HG03432 (cell line): ENCODE results near the gene DNAJC17.

Source experiments
- ATAC-seq: cut with Tn5 transposase; IDR thresholded peaks from one replicate; pipeline ENCODE4 v1.9.1; 2021; ENCODE audit warnings: mild to moderate bottlenecking, moderate library complexity; ENCODE audit not compliant: unreplicated experiment

Gene DNAJC17

DNA sequence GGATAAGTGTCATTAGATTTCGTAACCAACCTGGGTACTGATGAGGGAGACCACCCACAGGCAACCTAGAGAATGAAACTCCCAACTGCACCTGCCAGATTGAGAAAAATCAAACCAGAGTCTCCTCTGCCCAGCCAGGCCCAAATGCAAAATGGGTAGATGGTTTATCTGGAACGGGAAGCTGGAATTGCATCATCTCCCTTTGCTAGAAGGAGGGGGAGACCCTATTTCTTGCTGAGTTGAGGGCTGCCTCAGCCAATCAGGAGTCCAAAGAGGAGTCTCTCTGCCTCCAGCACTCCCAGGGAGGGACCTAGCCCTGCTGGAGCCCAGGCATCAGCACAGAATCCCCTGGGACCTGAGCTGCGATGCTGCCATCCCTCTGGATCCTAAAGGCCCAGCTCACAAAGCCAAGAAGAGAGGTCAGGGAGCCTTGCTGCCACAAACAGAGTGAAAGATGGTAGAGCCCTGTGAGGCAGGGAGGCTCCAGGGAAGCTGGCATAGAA lies 60.3 kb downstream of the DNAJC17 start:
- ATAC-seq: no peak

DNA sequence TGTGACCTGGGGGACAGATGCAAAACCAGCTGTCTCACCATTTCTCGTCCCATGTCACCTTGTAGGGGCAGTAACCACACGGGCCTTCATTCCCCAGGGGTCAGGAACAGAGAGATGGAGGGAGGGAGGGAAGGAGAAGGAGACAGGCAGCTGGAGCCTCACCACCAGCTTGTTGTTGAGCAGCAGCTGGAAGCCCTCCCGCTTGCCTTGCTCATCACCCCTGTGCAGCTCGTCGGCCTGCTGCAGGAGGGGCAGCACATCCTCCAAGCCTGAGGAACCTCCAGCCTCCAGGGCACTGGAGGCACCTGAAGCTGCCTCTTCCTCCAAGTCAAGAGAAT lies 62.5 kb downstream of the DNAJC17 start:
- no peak for ATAC-seq

DNA sequence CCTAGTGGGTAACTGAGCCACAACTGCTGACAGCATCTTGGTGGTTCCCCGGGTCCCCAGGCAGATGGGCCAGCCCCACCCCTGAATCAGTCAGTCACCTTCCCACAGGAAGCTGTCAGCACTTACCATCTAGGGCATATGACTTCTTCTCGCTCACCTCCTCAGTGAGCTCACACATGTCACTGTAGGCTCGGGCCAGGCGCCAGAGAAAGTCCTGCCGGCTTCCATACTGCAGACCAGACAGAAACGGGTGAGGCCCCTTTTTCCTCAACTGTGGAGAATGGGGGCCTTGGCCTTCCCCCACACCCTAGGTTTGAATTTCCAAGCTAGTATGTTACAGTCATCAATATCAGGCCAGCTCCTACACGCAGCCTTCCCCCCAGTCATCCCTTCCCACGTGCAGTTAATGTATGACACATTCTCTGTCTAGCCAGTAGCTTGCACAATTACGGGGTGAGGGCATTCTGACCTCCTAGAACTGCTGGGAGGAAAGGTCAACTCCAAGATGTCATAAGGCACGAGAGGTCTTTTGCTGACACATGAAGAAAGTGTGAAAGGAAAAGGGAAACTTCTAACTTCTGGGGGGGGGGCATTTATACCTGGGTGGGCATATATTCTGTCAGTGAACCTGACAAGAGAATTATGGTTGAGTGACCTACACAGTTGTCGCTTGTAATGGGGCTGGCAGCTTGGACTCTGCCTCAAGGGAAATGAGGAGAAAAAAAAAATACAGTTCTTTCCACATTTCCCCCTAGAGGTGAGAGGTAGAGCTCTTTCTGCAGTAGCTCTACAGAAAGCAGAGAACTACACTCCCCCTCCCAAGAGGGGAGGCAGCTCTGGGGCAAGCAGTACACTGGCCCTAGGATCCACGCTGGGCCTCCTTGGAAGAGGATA lies 63.1 kb downstream of the DNAJC17 start:
- ATAC-seq: no peak

DNA sequence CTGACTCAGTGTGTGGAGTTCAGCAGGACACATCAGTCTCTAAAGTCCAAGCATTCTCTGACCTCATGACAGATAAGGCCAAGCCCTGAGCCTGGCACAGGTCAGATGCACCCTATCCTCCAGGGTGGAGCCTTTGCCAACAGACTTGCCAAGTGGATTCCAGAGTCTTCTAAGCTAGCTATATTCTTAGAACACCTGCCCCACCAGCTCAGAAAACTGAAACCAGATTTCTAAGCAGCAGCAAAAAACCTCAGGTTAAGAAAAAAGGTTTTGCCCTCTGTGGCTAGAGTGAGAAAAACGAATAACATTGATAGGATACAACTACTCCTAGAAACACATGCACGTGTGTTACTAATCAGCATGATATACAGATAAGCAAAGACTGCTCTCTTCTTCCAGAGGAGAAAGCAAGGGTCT lies 63.8 kb downstream of the DNAJC17 start:
- ATAC-seq: no peak

DNA sequence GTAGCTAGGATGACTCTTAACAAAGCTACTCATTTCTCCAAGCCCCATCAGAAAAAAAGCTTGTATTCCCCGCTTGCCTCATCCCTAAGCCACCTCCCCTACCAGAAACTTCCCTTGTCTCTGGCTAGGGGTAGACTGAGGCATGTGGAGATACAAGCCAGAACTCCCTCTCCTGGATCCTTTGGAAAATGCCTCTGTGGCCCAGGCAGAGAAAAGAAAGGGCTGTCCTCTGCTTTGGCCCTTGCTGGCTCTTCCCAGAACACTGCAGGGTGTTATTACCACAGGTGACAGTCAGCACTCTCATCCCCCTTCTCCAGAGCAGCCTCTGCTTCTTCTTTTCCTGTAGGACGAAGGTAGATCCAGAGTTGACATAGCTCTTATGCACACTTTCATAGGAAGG lies 67.4 kb downstream of the DNAJC17 start:
- ATAC-seq: no peak

DNA sequence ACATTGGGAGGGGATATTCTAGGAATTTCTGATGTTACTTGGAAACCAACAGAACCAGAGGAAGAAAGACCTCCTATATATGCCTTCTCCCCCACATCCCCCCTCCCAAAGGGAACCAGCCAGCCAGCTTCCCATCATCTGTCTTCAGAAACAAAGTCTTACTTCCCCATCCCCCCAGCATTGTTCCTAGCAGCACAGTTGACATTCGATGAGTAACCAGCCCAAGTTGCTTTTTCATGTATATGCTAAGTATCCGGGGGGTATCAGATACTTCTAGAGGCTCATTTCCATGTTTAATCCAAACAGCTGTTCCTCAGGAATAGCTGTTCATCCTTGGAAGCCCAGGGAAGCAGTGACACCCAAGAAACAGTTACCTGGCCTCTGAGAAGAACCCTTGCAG lies 68.2 kb downstream of the DNAJC17 start:
- ATAC-seq: no peak

DNA sequence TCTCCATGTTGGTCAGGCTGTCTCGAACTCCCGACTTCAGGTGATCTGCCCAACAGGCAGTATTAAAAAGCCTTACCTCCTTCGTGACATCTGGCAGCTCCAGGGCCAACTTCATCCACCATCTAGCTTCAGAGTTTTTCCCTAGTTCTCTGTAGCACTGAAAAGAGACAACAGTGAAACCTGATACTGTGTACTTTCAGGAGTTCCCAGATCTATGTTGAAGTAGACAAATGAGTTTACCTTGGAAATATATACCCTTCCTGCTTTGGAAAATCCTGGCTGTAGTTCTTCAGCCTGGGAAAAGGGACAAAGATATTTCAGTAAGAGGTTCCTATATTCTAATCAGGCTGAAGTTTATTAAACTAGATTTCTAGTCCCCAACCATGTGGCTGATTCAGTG lies 70.2 kb downstream of the DNAJC17 start:
- ATAC-seq: no peak

DNA sequence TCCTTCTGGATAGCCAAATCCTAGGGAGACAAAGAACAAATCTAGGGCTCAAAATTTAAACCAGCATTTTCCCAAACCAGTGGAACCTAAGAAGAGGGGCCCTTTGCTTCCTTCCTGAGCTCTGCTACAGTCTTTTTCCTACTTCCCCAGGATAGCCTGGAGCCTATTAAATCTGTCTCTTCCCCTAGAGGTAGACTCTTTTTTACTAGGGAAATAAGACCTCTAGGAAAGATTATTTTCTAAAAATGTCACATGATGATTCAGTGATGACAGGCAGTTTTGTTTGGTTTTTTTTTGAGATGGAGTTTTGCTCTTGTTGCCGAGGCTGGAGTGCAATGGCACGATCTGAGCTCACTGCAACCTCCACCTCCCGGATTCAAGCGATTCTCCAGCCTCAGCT lies 70.7 kb downstream of the DNAJC17 start:
- no peak for ATAC-seq

DNA sequence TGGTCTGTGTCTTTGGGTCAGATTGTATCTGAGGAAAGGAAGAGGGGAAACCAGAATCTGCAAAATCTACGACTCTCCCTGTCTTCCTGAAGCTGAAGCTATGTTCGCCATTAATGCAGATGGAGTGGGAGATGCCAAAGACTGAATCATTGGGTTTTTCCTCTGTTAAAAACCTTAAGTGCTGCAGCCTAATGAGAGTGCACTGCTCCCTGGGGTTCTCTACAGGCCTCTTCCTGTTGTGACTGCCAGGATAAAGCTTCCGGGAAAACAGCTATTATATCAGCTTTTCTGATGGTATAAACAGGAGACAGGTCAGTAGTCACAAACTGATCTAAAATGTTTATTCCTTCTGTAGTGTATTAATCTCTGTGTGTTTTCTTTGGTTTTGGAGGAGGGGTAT lies 76.2 kb downstream of the DNAJC17 start:
- ATAC-seq: no peak

DNA sequence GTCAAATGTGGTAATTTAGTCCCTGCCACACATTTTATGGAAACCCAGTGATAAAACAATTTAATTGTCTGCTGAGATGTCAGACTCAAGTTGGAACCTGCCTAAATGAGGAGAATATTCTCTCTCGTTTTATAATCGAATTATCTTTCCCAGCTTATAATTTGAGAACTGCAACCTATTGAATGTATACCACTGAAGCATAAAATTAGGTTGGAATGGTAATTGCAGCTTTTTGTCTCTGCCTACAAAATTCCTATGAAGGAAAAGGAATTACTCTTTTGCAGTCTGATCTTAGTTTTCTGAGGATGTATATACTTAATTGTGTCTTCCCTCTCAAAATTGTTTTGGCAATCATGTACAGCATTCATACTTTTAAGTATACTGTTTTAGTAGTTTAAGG lies 83.4 kb downstream of the DNAJC17 start:
- no peak for ATAC-seq

DNA sequence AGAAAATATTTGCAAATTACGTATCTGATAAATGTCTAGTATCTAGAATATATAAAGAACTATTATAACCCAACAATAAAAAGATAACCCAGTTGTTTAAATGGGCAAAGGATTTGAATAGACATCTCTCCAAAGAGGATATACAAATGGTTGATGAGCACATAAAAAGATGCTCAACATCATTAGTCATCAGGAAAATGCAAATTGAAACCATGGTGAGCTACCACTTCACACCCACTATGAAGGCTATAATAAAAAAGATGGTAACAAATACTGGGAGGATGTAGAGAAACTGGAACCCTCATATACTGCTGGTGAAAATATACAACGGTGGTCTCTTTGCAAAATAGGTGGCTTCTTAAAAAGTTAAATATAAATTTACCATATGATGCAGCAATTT lies 84.3 kb downstream of the DNAJC17 start:
- no peak for ATAC-seq

DNA sequence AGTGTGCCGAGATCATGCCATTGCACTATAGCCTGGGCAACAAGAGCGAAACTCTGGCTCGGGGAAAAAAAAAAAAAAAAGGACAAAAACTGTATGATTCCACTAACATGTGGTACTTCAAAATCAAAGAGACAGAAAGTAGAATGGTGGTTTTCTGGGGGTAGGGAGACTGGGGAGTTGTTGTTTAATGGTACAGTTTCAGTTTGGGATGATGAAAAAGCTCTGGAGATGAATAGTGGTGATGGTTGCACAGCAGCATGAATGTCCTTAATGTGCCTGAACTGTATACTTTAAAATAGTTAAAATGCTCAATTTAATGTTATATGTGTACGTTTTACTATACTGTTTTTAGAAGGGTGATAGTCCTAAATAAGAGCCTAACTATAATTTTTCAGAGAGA lies 84.9 kb downstream of the DNAJC17 start:
- no peak for ATAC-seq

DNA sequence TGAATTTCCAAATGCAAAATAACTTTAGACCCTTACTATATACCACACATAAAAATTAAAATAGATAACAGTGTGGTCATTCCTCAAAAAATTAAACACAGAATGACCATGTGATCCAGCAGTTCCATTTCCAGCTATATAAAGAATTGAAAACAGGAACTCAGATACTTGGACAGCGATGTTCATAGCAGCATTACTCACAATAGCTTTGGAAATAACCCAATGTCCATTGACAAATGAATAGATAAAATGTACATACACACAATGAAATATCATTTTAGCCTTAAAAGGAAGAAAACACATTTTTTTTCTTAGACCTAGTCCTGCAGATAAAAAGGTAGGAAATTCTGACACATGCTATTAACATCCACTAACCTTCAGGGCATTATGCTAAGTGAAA lies 85.6 kb downstream of the DNAJC17 start:
- no peak for ATAC-seq

DNA sequence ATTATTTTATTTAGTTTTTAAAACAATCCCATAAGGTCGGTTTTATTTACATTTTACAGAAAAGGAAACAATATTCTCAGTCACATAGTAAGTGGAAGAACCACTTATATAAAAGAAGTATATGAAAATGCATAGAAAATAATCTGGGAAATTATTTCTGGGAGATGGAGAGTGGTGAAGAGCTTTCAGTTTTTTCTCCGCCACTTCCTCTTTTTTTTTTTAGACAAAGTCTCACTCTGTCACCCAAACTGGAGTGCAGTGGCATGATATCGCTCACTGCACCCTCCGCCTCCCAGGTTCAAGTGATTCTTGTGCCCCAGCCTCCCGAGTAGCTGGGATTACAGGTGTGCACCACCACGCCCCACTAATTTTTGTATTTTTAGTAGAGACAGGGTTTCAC lies 91.1 kb downstream of the DNAJC17 start:
- no peak for ATAC-seq
